ENCODE measurements around the gene CYP3A4.
"Not testable (repeated sequence)": the region's sequence is repeated elsewhere in the genome, so short reads cannot be mapped to it uniquely, and the experiment has no call there.

CYP3A4 gene

DNA sequence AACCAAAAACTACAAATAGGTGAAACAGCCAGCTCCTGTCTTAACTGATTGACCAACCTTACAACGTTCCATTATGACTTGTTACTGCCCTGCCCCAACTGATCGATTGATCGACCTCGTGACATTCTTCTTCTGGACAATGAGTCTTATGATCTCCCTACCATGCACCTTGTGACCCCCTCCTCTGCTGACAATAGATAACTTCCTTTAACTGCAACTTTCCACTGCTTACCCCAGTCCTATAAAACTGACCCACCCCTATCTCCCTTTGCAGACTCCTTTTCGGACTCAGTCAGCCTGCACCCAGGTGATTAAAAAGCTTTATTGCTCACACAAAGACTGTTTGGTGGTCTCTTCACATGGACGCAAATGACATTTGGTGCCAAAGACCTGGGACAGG lies 60.8 kb downstream of the CYP3A4 start:
- DNase-seq (ENCODE audit: low read depth in 2 of 2) = not testable (repeated sequence)

DNA sequence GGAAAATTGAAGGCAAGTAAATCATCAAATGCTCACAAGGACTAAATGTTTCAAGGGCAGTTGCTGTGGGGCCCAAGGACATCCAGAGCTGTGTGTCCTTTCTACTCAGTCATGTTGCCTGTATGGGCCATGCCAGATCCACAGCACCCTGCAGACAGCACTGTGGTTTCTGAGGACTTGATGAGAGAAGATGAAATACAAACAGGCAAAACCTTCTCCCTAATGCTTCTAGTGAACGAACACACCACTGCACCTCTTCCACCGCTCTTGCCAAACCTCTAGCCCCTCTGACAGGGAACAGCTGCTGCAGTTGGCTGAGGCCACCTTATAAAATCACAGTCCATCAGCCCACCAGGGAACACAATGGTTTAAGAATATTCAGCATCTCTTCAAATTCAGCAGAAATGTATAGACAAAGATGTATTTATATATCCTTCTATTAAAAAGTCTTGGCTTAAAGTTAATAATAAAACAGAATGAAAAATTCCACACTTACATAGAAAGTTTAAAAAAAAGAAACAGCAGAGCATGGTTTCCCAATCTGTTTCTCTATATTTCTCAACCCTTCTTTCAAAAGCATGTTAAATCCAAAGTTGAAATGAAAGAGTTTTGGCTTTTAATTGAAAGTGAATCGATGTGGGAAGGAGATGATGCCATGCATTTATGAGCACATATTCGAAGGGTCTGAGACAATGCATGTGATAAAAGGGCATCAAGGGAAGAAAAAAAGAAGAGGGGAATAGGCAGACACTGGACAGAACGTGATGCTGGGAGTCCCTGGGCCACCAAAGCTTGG lies 63.0 kb downstream of the CYP3A4 start:
- no peak for DNase-seq (ENCODE audit: low read depth in 2 of 2)

DNA sequence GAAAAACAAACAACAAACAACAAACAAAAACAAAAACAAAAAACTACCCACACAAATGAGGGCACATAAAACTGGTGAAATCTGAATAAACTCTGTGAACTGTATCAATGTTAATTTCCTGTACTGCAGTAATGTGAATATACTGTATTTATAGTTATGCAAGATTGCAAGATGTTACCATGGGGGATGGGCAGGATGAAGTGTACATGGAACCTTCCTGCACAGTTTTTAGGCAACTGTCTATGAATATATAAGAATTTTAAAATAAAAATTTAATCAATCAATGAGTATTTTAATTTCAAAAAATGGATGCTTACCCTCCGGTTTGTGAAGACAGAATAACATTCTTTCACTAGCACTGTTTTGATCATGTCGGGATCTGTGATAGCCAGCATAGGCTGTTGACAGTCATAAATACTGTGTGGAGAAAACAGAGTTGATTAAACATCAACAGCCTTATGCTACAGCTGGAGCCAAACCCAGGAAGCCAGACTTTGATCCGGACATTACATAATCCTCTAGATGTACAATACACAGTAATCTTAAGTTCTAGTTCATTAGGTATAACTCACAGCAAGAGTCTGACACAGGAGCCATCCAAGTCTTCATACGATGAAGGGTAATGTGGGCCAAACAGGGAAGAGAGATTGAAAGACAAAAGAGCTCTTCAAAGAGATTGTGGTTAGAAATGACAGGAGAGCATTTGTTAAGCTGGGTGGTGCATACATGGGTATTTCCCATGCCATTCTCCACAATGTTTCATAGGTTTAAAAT lies 63.8 kb downstream of the CYP3A4 start:
- DNase-seq (ENCODE audit: low read depth in 2 of 2) = no peak

DNA sequence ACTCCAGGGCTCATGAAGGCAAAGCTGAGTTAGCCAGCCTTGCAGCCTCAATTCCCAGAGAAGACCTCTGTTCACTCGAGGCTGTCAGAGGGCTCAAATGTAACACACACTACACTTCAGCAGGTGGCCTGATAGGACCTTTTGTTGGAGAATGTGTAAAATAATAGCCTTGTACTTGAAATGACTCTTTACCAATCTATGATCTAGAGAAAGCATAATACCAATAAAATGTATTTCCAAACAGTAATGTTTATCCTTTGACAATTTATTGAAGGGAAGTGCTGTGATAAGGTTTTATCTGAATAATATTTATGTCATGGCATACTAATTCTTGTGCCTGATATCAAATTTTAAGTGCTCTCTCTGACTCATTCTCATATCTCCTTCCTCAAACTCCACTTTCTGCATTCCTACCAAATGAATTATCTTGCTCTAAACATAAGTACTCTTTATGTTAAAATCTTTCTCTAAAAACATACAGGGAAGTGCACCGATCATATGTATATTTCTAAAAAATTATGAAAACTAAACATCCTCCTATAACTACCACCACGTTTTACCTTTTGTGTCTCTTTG lies 69.9 kb downstream of the CYP3A4 start:
- DNase-seq (ENCODE audit: low read depth in 2 of 2) = no peak

DNA sequence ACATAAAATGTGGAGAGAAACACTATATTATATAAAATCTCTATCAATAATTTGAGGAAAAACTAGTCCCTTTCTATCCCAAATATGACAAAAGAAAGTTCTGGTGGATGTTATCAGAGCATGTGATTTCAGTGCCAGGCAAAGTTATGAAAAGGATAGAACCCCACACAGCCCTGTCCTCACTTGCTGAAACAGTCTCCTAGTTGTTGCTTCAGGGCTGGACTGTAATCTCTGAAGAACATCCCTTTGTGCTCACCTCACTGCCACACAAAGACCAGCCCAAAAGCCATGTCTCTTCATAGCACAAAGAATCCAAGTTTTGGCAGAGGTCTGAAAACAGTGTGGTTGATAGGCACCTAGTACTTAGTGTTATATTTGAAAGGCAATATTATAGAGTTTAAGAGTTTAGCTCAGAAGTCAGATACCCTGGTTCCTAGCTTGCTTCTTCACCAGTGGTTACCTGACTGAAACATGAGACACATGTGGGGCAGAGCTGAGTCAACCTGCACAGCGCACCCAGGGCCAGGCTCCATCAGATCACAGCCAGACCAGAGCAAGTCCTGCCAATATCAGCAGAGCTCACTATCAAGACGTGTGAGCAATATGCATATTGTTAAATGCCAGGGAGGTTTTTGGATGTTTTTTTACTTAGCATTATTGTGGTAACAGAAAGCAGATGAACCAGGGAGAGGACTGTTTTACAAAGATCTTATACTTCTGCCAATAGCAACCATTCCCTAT lies 74.0 kb downstream of the CYP3A4 start:
- DNase-seq (ENCODE audit: low read depth in 2 of 2) = no peak

DNA sequence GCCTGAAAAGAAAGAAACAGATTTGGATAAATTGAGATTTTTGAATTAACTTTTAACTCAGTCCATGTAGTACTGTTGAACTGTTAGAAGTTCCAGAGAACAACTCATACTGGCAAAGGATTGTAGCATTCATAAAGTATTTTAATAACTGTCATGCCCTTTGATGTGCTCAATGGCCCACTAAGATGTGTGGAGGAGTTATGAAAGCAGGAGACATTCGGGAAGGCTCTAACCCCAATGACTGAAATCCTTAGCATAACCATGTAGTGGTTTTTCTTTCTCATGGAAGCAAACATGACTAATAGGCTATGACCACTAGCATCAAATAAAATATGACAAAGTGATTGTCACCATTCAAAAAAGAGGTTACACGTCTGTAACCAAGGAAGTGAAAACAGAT lies 74.7 kb downstream of the CYP3A4 start:
- no peak for DNase-seq (ENCODE audit: low read depth in 2 of 2)

DNA sequence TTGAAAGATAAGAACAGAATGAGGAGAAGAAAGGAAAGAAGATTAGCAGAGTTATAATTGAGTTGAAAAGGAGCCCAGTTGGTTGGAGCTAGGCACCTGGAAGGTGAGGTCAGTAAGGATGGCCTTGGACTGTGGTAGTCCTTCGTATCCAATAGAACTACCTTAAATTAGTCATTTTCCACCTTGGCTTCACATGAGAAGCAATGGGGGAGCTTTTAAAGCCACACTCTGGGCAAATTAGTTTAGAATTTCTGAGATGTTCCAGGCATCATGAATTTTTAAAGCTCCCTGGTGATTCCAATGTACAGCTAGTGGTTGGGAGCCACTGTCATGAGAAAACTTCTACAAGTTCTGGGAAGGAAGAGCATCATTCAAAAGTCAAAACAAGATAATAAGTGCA lies 76.9 kb downstream of the CYP3A4 start:
- no peak for DNase-seq (ENCODE audit: low read depth in 2 of 2)

All from activated CD4-positive, alpha-beta T cell treated with anti-CD3 and anti-CD28 coated beads for 24 hours (primary cell).